GM18858 (cell line): ENCODE results near the gene EPHB2.

Experiments used
- ATAC-seq: cut with Tn5 transposase; IDR thresholded peaks from one replicate; pipeline ENCODE4 v1.9.1; 2021; ENCODE audit not compliant: unreplicated experiment

EPHB2 gene

GRCh38 chr1:22798083-22798482, 87.4 kb downstream of the EPHB2 start:
- no peak for ATAC-seq

GRCh38 chr1:22799971-22800370, 89.3 kb downstream of the EPHB2 start:
- no peak for ATAC-seq

GRCh38 chr1:22800629-22801028, 90.0 kb downstream of the EPHB2 start:
- no peak for ATAC-seq

- ATAC-seq: no peak
Measured at GRCh38 chr1:22801347-22801746, 90.7 kb downstream of the EPHB2 start.

- no peak for ATAC-seq
Measured at GRCh38 chr1:22801761-22802160, 91.1 kb downstream of the EPHB2 start.

GRCh38 chr1:22803833-22804232, 93.2 kb downstream of the EPHB2 start:
- ATAC-seq: no peak

- no peak for ATAC-seq
Measured at GRCh38 chr1:22804406-22804805, 93.8 kb downstream of the EPHB2 start.

- no peak for ATAC-seq
Measured at GRCh38 chr1:22804969-22805671, 94.5 kb downstream of the EPHB2 start.

- no peak for ATAC-seq
Measured at GRCh38 chr1:22805672-22806038, 95.0 kb downstream of the EPHB2 start.

- no peak for ATAC-seq
Measured at GRCh38 chr1:22806584-22806983, 95.9 kb downstream of the EPHB2 start.

- ATAC-seq: no peak
Measured at GRCh38 chr1:22807340-22807739, 96.7 kb downstream of the EPHB2 start.

- no peak for ATAC-seq
Measured at GRCh38 chr1:22808186-22808675, 97.6 kb downstream of the EPHB2 start.

GRCh38 chr1:22808676-22809483, 98.2 kb downstream of the EPHB2 start:
- ATAC-seq: no peak

- no peak for ATAC-seq
Measured at GRCh38 chr1:22809783-22810182, 99.1 kb downstream of the EPHB2 start.

- no peak for ATAC-seq
Measured at GRCh38 chr1:22810378-22810777, 99.7 kb downstream of the EPHB2 start.

GRCh38 chr1:22812092-22812880, 101.6 kb downstream of the EPHB2 start:
- no peak for ATAC-seq

GRCh38 chr1:22812993-22813790, 102.6 kb downstream of the EPHB2 start:
- ATAC-seq: no peak

- ATAC-seq: no peak
Measured at GRCh38 chr1:22814176-22815042, 103.8 kb downstream of the EPHB2 start.

- no peak for ATAC-seq
Measured at GRCh38 chr1:22815043-22815365, 104.4 kb downstream of the EPHB2 start.
